ENCODE data around the gene TMC1. TPM values are rescaled to one million over a fixed set of nuclear protein-coding genes. Genes with fewer than 3 reads are reported as not detected.

Gene TMC1
- total RNA-seq, 2 experiments from 2014 or later: not detected

DNA sequence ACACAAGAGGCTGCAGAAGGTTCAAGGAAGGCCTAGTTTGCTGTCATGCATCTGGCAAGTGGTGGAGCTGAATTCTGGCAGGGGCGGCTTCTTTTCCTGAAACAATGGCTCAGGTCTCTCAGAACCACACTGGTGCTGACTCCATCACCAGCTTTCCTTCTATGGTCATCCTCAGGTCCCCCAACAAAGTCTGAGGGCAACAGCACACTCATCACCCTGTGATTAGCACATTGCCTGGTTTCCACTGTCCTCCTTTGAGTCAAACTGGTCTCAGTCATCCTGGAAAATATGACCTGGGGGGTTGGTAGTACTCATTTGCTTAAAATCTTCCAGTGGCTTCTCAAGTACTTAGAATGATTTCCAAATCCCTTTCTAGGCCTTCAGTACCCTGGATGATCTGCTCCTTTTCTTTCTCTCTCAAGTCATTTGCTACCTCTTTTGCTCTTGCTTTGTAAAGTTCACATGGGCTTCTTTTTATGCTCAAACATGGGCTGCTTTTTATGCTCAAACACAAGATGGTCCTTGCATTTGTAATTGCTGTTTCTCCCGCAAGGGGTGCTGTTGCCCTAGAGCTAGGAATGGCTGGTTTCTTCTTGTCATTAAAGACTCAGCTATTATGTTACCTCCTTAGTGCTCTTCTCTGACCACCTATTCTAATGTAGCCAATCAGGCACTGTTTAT is 286.5 kb downstream of the TMC1 start:
- Histone ChIP-seq H3K36me3 (ENCODE audit: insufficient read depth, low read length) (no peaks in the 10 kb centered on the region), H3K4me3 (ENCODE audit: low read length) (no peak overlapping the region), H3K4me1 (ENCODE audit: insufficient read depth, low read length) (no peaks in the 10 kb centered on the region), H3K27ac (ENCODE audit: low read depth in 1 of 2, low read length in 2 of 2) (no peak overlapping the region), H3K27me3 (ENCODE audit: control insufficient read depth in 1 of 2, insufficient read depth in 2 of 2, low read length in 2 of 2) (no peaks in the 10 kb centered on the region), H3K9me3 (ENCODE audit: control insufficient read depth in 1 of 2, insufficient read depth in 1 of 2, low read length in 2 of 2) (peaks cover 0 to 8% of the 10 kb centered on the region in 2 experiments)
- ATAC-seq (ENCODE audit: poor library complexity): no peak
- H3K4me1 Mint-ChIP-seq (ENCODE audit: low read depth): no peaks in the 10 kb centered on the region
- intact Hi-C loops (cut with DNase I, micrococcal nuclease): no loop called here
- peaks cover 2% of the 10 kb centered on the region for H3K9me3 Mint-ChIP-seq
- H3K36me3 Mint-ChIP-seq (ENCODE audit: low read depth): no peaks in the 10 kb centered on the region
- TF ChIP-seq, protein P1, sequence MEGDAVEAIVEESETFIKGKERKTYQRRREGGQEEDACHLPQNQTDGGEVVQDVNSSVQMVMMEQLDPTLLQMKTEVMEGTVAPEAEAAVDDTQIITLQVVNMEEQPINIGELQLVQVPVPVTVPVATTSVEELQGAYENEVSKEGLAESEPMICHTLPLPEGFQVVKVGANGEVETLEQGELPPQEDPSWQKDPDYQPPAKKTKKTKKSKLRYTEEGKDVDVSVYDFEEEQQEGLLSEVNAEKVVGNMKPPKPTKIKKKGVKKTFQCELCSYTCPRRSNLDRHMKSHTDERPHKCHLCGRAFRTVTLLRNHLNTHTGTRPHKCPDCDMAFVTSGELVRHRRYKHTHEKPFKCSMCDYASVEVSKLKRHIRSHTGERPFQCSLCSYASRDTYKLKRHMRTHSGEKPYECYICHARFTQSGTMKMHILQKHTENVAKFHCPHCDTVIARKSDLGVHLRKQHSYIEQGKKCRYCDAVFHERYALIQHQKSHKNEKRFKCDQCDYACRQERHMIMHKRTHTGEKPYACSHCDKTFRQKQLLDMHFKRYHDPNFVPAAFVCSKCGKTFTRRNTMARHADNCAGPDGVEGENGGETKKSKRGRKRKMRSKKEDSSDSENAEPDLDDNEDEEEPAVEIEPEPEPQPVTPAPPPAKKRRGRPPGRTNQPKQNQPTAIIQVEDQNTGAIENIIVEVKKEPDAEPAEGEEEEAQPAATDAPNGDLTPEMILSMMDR (IDR thresholded peaks at IDR 0.05): no peak
- no peak overlapping the region for H3K27ac Mint-ChIP-seq
- DNase-seq: no peak
- POLR2A ChIA-PET: no interaction called here
- no peaks in the 10 kb centered on the region for H3K27me3 Mint-ChIP-seq
- no peak overlapping the region for H3K4me3 Mint-ChIP-seq
- CTCF ChIA-PET: no interaction called here

DNA sequence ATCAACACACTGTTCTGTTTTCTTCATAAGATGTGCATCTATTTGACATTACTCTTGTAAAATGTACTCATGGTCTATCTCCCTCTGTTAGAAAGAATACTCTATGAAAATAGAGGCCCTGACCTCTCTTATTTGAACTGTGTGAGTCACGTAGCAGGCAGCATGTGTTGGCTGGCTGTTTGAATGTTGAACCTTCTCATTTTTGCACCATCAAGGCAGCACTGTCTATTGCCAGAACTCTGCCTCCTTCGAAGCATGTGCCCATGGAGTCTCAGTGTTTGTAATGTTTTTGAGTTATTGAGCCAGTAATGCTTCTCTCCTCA is 287.0 kb downstream of the TMC1 start:
- Mint-ChIP-seq H3K4me1 (ENCODE audit: low read depth) (no peaks in the 10 kb centered on the region), H3K4me3 (no peak overlapping the region), H3K9me3 (peaks cover 2% of the 10 kb centered on the region), H3K27ac (no peak overlapping the region), H3K27me3 (no peaks in the 10 kb centered on the region), H3K36me3 (ENCODE audit: low read depth) (no peaks in the 10 kb centered on the region)
- no peaks in the 10 kb centered on the region for H3K27me3 ChIP-seq (ENCODE audit: control insufficient read depth in 1 of 2, insufficient read depth in 2 of 2, low read length in 2 of 2)
- no peak overlapping the region for H3K4me3 ChIP-seq (ENCODE audit: low read length)
- H3K27ac ChIP-seq (ENCODE audit: low read depth in 1 of 2, low read length in 2 of 2): no peak overlapping the region
- ChIA-PET POLR2A (no interaction called here), CTCF (no interaction called here)
- intact Hi-C loops (cut with DNase I, micrococcal nuclease): no loop called here
- H3K9me3 ChIP-seq (ENCODE audit: control insufficient read depth in 1 of 2, insufficient read depth in 1 of 2, low read length in 2 of 2): peaks cover 0 to 8% of the 10 kb centered on the region in 2 experiments
- ATAC-seq (ENCODE audit: poor library complexity): no peak
- TF ChIP-seq, protein P1 (IDR thresholded peaks at IDR 0.05): no peak
- H3K4me1 ChIP-seq (ENCODE audit: insufficient read depth, low read length): no peaks in the 10 kb centered on the region
- DNase-seq: no peak
- no peaks in the 10 kb centered on the region for H3K36me3 ChIP-seq (ENCODE audit: insufficient read depth, low read length)

DNA sequence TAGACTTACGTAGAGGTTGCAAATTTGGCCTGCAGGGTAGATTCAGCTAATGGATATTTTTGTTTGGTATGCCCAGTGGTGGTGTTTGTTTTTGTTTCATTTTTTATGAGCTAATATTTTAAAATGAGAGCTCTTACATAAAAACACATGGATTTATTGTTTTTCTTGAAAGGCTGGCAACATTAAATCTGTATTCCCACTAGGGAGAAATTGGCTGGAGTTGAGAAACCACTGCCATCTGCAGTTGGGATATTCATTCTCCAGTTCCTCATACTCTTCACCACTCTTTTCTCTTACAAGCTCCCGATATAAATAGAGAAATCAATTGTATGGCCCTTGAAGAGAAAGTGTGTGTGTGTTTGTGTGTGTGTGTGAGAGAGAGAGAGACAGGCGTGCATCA is 288.2 kb downstream of the TMC1 start:
- ChIA-PET POLR2A (no interaction called here), CTCF (no interaction called here)
- H3K4me3 Mint-ChIP-seq: no peak overlapping the region
- H3K9me3 Mint-ChIP-seq: no peaks in the 10 kb centered on the region
- H3K36me3 ChIP-seq (ENCODE audit: insufficient read depth, low read length): no peaks in the 10 kb centered on the region
- no peak for ATAC-seq (ENCODE audit: poor library complexity)
- H3K27me3 ChIP-seq (ENCODE audit: control insufficient read depth in 1 of 2, insufficient read depth in 2 of 2, low read length in 2 of 2): no peaks in the 10 kb centered on the region
- intact Hi-C loops (cut with DNase I, micrococcal nuclease): no loop called here
- H3K27me3 Mint-ChIP-seq: no peaks in the 10 kb centered on the region
- no peak for DNase-seq
- no peak overlapping the region for H3K4me3 ChIP-seq (ENCODE audit: low read length)
- no peak overlapping the region for H3K27ac ChIP-seq (ENCODE audit: low read depth in 1 of 2, low read length in 2 of 2)
- H3K4me1 ChIP-seq (ENCODE audit: insufficient read depth, low read length): no peaks in the 10 kb centered on the region
- TF ChIP-seq, protein P1 (IDR thresholded peaks at IDR 0.05): no peak
- no peaks in the 10 kb centered on the region for H3K4me1 Mint-ChIP-seq (ENCODE audit: low read depth)
- H3K36me3 Mint-ChIP-seq (ENCODE audit: low read depth): no peaks in the 10 kb centered on the region
- peaks cover 0 to 8% of the 10 kb centered on the region in 2 experiments for H3K9me3 ChIP-seq (ENCODE audit: control insufficient read depth in 1 of 2, insufficient read depth in 1 of 2, low read length in 2 of 2)
- H3K27ac Mint-ChIP-seq: no peak overlapping the region
